ENCODE measurements around the gene ST6GALNAC3.

ST6GALNAC3 gene

DNA sequence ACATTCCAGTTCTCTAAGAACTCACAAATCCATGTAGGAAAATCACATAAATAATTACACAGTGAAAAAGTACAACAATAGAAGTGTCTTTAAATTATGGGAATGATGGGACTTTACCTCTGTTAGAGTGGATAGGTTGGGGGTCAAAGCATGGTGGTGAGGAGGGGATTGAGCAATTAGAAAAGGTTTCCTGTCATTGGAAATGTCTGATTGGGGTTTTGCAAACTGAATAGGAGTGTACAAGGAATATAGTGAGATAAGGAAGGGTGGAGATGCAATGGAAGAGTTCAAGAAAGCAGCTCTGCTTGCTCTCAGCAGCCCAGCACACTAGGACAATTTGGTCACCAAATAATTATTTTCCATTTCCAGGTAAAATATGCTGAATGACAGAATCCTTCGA lies 238.8 kb downstream of the ST6GALNAC3 start:
- no peak overlapping the region for H3K4me3 ChIP-seq (ENCODE audit: low read length)
- H3K9me3 ChIP-seq (ENCODE audit: control insufficient read depth, insufficient read depth, low read length), result no peaks in the 10 kb centered on the region
- H3K4me2 ChIP-seq (ENCODE audit: low read length), result no peak overlapping the region
- H3K27ac ChIP-seq (ENCODE audit: low read depth, low read length), result no peak overlapping the region
- no peaks in the 10 kb centered on the region for H3F3A ChIP-seq (ENCODE audit: control insufficient read depth, insufficient read depth)
- H3K9me2 ChIP-seq (replicated peaks; ENCODE audit: control insufficient read depth, low read length), result no peaks in the 10 kb centered on the region
- H3K36me3 ChIP-seq (ENCODE audit: control insufficient read depth, low read length), result no peaks in the 10 kb centered on the region
- no peaks in the 10 kb centered on the region for H3K4me1 ChIP-seq (ENCODE audit: control insufficient read depth, low read length)
- H4K20me1 ChIP-seq (ENCODE audit: control insufficient read depth, insufficient read depth, low read depth, low read length), result no peaks in the 10 kb centered on the region
- no peaks in the 10 kb centered on the region for H3K27me3 ChIP-seq (ENCODE audit: control insufficient read depth, low read length)
- TF ChIP-seq EZH2phosphoT487 (IDR thresholded peaks at IDR 0.05; ENCODE audit: borderline replicate concordance, low read length), result no peak
- TF ChIP-seq, protein P1, sequence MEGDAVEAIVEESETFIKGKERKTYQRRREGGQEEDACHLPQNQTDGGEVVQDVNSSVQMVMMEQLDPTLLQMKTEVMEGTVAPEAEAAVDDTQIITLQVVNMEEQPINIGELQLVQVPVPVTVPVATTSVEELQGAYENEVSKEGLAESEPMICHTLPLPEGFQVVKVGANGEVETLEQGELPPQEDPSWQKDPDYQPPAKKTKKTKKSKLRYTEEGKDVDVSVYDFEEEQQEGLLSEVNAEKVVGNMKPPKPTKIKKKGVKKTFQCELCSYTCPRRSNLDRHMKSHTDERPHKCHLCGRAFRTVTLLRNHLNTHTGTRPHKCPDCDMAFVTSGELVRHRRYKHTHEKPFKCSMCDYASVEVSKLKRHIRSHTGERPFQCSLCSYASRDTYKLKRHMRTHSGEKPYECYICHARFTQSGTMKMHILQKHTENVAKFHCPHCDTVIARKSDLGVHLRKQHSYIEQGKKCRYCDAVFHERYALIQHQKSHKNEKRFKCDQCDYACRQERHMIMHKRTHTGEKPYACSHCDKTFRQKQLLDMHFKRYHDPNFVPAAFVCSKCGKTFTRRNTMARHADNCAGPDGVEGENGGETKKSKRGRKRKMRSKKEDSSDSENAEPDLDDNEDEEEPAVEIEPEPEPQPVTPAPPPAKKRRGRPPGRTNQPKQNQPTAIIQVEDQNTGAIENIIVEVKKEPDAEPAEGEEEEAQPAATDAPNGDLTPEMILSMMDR (IDR thresholded peaks at IDR 0.05; ENCODE audit: low read depth, low read length, poor library complexity, severe bottlenecking), result no peak
- no peaks in the 10 kb centered on the region for H3K79me2 ChIP-seq (ENCODE audit: control insufficient read depth, low read length)

DNA sequence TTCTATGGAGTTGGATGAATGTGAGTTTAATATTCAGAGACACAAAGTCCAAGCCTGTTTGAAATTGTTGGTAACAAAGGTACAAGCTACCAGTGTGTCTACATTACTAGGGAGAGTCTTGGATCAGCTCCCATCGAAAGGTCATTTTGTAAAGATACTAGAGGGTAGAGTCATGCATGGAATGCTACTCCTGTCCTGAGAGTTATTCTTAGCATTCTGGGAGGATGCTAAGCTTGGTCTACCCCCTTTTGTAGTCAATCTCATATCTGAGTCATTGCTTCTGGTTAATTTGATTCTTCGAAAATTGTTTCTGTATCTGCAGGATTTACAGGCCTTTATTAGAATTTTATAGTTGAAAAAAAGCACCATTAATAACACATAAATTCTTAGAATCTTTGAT lies 240.2 kb downstream of the ST6GALNAC3 start:
- Histone ChIP-seq H3K79me2 (ENCODE audit: control insufficient read depth, low read length) (no peaks in the 10 kb centered on the region), H3K9me3 (ENCODE audit: control insufficient read depth, insufficient read depth, low read length) (no peaks in the 10 kb centered on the region), H3K4me3 (ENCODE audit: low read length) (no peak overlapping the region), H3K27me3 (ENCODE audit: control insufficient read depth, low read length) (no peaks in the 10 kb centered on the region), H3K36me3 (ENCODE audit: control insufficient read depth, low read length) (no peaks in the 10 kb centered on the region), H3K9me2 (replicated peaks; ENCODE audit: control insufficient read depth, low read length) (no peaks in the 10 kb centered on the region), H3K4me2 (ENCODE audit: low read length) (no peak overlapping the region), H3F3A (ENCODE audit: control insufficient read depth, insufficient read depth) (no peaks in the 10 kb centered on the region), H4K20me1 (ENCODE audit: control insufficient read depth, insufficient read depth, low read depth, low read length) (no peaks in the 10 kb centered on the region), H3K27ac (ENCODE audit: low read depth, low read length) (no peak overlapping the region), H3K4me1 (ENCODE audit: control insufficient read depth, low read length) (no peaks in the 10 kb centered on the region)
- TF ChIP-seq, protein P1 (IDR thresholded peaks at IDR 0.05; ENCODE audit: low read depth, low read length, poor library complexity, severe bottlenecking), result no peak
- TF ChIP-seq EZH2phosphoT487 (IDR thresholded peaks at IDR 0.05; ENCODE audit: borderline replicate concordance, low read length), result no peak

DNA sequence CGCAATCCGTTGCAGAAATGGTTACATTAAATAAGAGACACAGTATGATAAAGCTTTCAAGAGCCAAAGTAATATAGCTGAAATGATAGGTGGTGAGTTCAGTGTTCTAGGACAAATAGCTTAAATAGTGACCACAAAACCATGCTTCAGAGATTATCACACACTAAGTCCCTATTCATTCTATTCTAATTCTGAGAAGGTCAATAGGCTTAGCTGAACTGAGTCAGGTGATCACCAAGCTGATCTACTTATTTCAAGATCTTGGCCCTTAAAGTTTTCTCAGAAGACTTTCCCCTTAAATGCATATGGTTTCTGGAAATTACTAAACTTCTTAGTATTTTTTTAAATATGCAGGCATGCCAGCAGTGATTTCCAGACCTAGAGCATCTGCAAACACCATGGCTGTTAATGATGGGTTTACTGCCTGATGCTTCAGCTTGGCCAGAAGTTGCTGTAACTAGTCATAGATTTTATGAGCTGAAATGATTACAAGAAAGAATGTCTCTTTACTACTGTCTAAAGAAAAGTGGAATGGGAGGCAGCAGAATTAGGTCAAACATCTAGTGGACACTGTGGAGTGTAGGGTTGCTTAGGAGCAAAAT lies 242.9 kb downstream of the ST6GALNAC3 start:
- Histone ChIP-seq H3K27ac (ENCODE audit: low read depth, low read length) (no peak overlapping the region), H3K9me2 (replicated peaks; ENCODE audit: control insufficient read depth, low read length) (no peaks in the 10 kb centered on the region), H3F3A (ENCODE audit: control insufficient read depth, insufficient read depth) (no peaks in the 10 kb centered on the region), H3K36me3 (ENCODE audit: control insufficient read depth, low read length) (no peaks in the 10 kb centered on the region), H3K4me3 (ENCODE audit: low read length) (no peak overlapping the region), H3K4me1 (ENCODE audit: control insufficient read depth, low read length) (no peaks in the 10 kb centered on the region), H3K79me2 (ENCODE audit: control insufficient read depth, low read length) (no peaks in the 10 kb centered on the region), H3K27me3 (ENCODE audit: control insufficient read depth, low read length) (no peaks in the 10 kb centered on the region), H3K9me3 (ENCODE audit: control insufficient read depth, insufficient read depth, low read length) (no peaks in the 10 kb centered on the region), H4K20me1 (ENCODE audit: control insufficient read depth, insufficient read depth, low read depth, low read length) (no peaks in the 10 kb centered on the region), H3K4me2 (ENCODE audit: low read length) (no peak overlapping the region)
- TF ChIP-seq, protein P1 (IDR thresholded peaks at IDR 0.05; ENCODE audit: low read depth, low read length, poor library complexity, severe bottlenecking), result no peak
- TF ChIP-seq EZH2phosphoT487 (IDR thresholded peaks at IDR 0.05; ENCODE audit: borderline replicate concordance, low read length), result no peak
